HepG2 (cell line): ENCODE measurements around the gene SFTA2. TPM values are rescaled to one million over a fixed set of nuclear protein-coding genes. Genes with fewer than 3 reads are reported as not detected.

Experiments used
- ATAC-seq: fragments of 200-7000 bp; cut with Tn5 transposase; 3 replicates; pipeline ENCODE4 v1.9.1; 2020; ENCODE audit warnings: mild to moderate bottlenecking, moderate library complexity
- BruUV-seq: library from RNA; stranded (reverse); fragments of 400-500 nt; replicated peaks from 2 replicates; lab custom pipeline; 2021; lab: Mats Ljungman, UMichigan
- CTCF ChIA-PET: fragments of 300-600 bp; formaldehyde crosslinking; extraction: SDS; loops from one replicate; lab custom pipeline; 2021; ENCODE audit warnings: low total read pairs, inconsistent platforms, low intra/inter-chr PET ratio; lab: Yijun Ruan, JAX
- POLR2A ChIA-PET: fragments of 350-600 bp; sonication (Branson Sonifier 250); formaldehyde crosslinking; loops from one replicate; lab custom pipeline; 2020; ENCODE audit warnings: antibody characterized with exemption, inconsistent platforms; lab: Yijun Ruan, JAX
- DNase-seq: peaks from one replicate; pipeline ENCODE4 v3.0.0-alpha.2; 2015; ENCODE audit warnings: low spot score
- FAIRE-seq: peaks from 3 replicates; lab custom pipeline; 2011; peaks lifted over from hg19 to GRCh38; lab: Jason Lieb, UNC
- H2AFZ ChIP-seq: one replicate; pipeline ENCODE4 v1.6.1; 2011; ENCODE audit warnings: low read length, inconsistent platforms
- H3K27ac ChIP-seq: fragments of 300-600 bp; 3 replicates; pipeline ENCODE4 v1.8.0; 2011; ENCODE audit warnings: mixed run types, mild to moderate bottlenecking, mixed read lengths, low read length, inconsistent platforms; ENCODE audit not compliant: insufficient read depth; ENCODE audit errors: extremely low read length
- H3K27me3 ChIP-seq, 2 experiments: fragments of 200-600 bp in 1 of 2; 2 replicates in 1 of 2; 3 replicates in 1 of 2; pipeline versions ENCODE4 v1.6.0 to v1.8.0; 2011; ENCODE audit warnings: low read length in 2 of 2, mild to moderate bottlenecking in 2 of 2, moderate library complexity in 2 of 2, inconsistent platforms in 1 of 2; ENCODE audit not compliant: insufficient read depth in 2 of 2, control insufficient read depth in 1 of 2
- H3K36me3 ChIP-seq, 2 experiments: fragments of 200-600 bp in 1 of 2; replicated peaks in 1 of 2; 2 replicates in 1 of 2; 3 replicates in 1 of 2; pipeline versions ENCODE4 v1.5.1 to v1.8.0; 2011; ENCODE audit warnings: low read length in 2 of 2, inconsistent platforms in 1 of 2; ENCODE audit not compliant: insufficient read depth in 2 of 2, control insufficient read depth in 1 of 2
- H3K4me1 ChIP-seq: 2 replicates; pipeline ENCODE4 v1.5.1; 2012; ENCODE audit warnings: low read length, inconsistent platforms; ENCODE audit not compliant: insufficient read depth
- H3K4me2 ChIP-seq: 2 replicates; pipeline ENCODE4 v1.6.0; 2011; ENCODE audit warnings: low read depth, low read length, inconsistent platforms
- H3K4me3 ChIP-seq, 3 experiments: fragments of 200-600 bp in 1 of 3; sonication (generic), shearing (Covaris generic) in 1 of 3; replicated peaks in 1 of 3; 2 replicates each; pipeline ENCODE4 v1.5.1; 2011 to 2016; ENCODE audit warnings: low read length in 3 of 3, inconsistent platforms in 2 of 3, low read depth in 2 of 3, mild to moderate bottlenecking in 2 of 3, control low read depth in 1 of 3, mixed read lengths in 1 of 3; ENCODE audit not compliant: insufficient read depth in 1 of 3
- H3K79me2 ChIP-seq: one replicate; pipeline ENCODE4 v1.6.1; 2011; ENCODE audit warnings: low read length, inconsistent platforms; ENCODE audit not compliant: insufficient read depth
- H3K9ac ChIP-seq: 2 replicates; pipeline ENCODE4 v1.6.0; 2011; ENCODE audit warnings: mild to moderate bottlenecking, low read depth, low read length, inconsistent platforms; ENCODE audit not compliant: insufficient read depth
- H3K9me3 ChIP-seq: 2 replicates; pipeline ENCODE4 v1.5.1; 2012; ENCODE audit warnings: mild to moderate bottlenecking, low read length
- H4K20me1 ChIP-seq: 2 replicates; pipeline ENCODE4 v1.6.0; 2011; ENCODE audit warnings: inconsistent platforms, mild to moderate bottlenecking, low read length, moderate library complexity; ENCODE audit not compliant: insufficient read depth
- AGO2 ChIP-seq: fragments of 200-400 bp; formaldehyde crosslinking; optimal IDR thresholded peaks from 2 replicates; pipeline ENCODE3; 2017; ENCODE audit warnings: mild to moderate bottlenecking, low read depth, low read length, moderate library complexity
- RARG ChIP-seq: sonication (generic); formaldehyde crosslinking; IDR thresholded peaks from 2 replicates; pipeline ENCODE4 v1.4.0; 2020; ENCODE audit warnings: low read depth, mild to moderate bottlenecking, missing genetic modification reagents
- RBFOX2 ChIP-seq: fragments of 200-400 bp; formaldehyde crosslinking; IDR thresholded peaks from 2 replicates; pipeline ENCODE4 v1.6.1; 2017; ENCODE audit warnings: low read depth, mild to moderate bottlenecking, low read length
- SMYD3 ChIP-seq: sonication (generic); formaldehyde crosslinking; IDR thresholded peaks from 2 replicates; pipeline ENCODE4 v1.8.1; 2023; ENCODE audit warnings: mild to moderate bottlenecking, missing genetic modification reagents
- TCF12 ChIP-seq, 2 experiments: fragments of 450-650 bp in 1 of 2; sonication (generic) in 1 of 2; formaldehyde crosslinking in 1 of 2; IDR thresholded peaks; 2 replicates each; pipeline versions ENCODE4 v1.6.1 to v1.8.0; 2017 to 2022; ENCODE audit warnings: antibody characterized with exemption in 1 of 2, mild to moderate bottlenecking in 1 of 2, missing genetic modification reagents in 1 of 2, moderate library complexity in 1 of 2
- YEATS4 ChIP-seq: sonication (generic); formaldehyde crosslinking; IDR thresholded peaks from 2 replicates; pipeline ENCODE4 v1.4.0; 2020; ENCODE audit warnings: missing genetic modification reagents, borderline replicate concordance
- ZMYM2 ChIP-seq: sonication (generic); formaldehyde crosslinking; IDR thresholded peaks from 2 replicates; pipeline ENCODE4 v1.8.0; 2022; ENCODE audit warnings: mild to moderate bottlenecking, missing genetic modification reagents
- ZNF138 ChIP-seq: sonication (generic); formaldehyde crosslinking; IDR thresholded peaks from 2 replicates; pipeline ENCODE4 v1.5.0; 2020; ENCODE audit warnings: mild to moderate bottlenecking, low read depth, missing genetic modification reagents
- ZNF567 ChIP-seq: sonication (generic); formaldehyde crosslinking; IDR thresholded peaks from 2 replicates; pipeline ENCODE4 v1.8.1; 2023; ENCODE audit warnings: mild to moderate bottlenecking, missing genetic modification reagents, borderline replicate concordance
- ZNF772 ChIP-seq: sonication (generic); formaldehyde crosslinking; IDR thresholded peaks from 2 replicates; pipeline ENCODE4 v1.5.0; 2020; ENCODE audit warnings: mild to moderate bottlenecking, missing genetic modification reagents
- ZNF782 ChIP-seq: sonication (generic); formaldehyde crosslinking; IDR thresholded peaks from 2 replicates; pipeline ENCODE4 v1.4.0; 2020; ENCODE audit warnings: missing genetic modification reagents, mild to moderate bottlenecking, borderline replicate concordance
- WGBS: methylation state at CpG from one replicate; pipeline ENCODE4 v1.1.6; 2017; ENCODE audit warnings: low lambda C conversion rate; 5-methylcytosine and 5-hydroxymethylcytosine counted together
- in situ Hi-C: cut with HindIII; loops from 2 replicates; pipeline ENCODE4 v1.10.0; 2017; ENCODE audit warnings: low pct_unique_long_range_greater_than_20kb; ENCODE audit not compliant: extremely low pct_ligation_motif_present
- intact Hi-C: fragments of 100-400 bp; cut with micrococcal nuclease; formaldehyde crosslinking; loops from one replicate; pipeline ENCODE4 v1.10.0; 2022; ENCODE audit not compliant: unreplicated experiment
- polyA plus RNA-seq, 8 experiments: library from polyadenylated mRNA; depleted of rRNA in 3 of 8; stranded (reverse) in 7 of 8; unstranded in 1 of 8; fragments of >200 nt; fragmentation: Illumina TruSeq in 4 of 8; extraction: Trizol in 4 of 8; gene quantifications; 2 replicates each; pipeline versions ENCODE4 v1.2.1 to v1.2.3, GENCODE V29; 2011 to 2016; ENCODE audit warnings: low read depth in 4 of 8, missing spikeins in 1 of 8, mixed read lengths in 1 of 8; ENCODE audit not compliant: insufficient read depth in 1 of 8
- total RNA-seq, 5 experiments: library from RNA; depleted of rRNA; stranded (reverse); fragments of >200 nt; fragmentation: Illumina TruSeq; extraction: Trizol; gene quantifications; 2 replicates each; pipeline ENCODE4 v1.2.3, GENCODE V29; 2016; ENCODE audit warnings: low read depth in 1 of 5
- TF ChIP-seq, protein P1 (sequence below): sonication (generic); formaldehyde crosslinking; IDR thresholded peaks from 2 replicates; pipeline ENCODE4 v1.4.0; 2020; ENCODE audit warnings: mild to moderate bottlenecking, missing genetic modification reagents

SFTA2 gene
- total and polyA plus RNA-seq, 2 of the 13 experiments (the other 11 are each of a cell fraction or from before 2014, with no cell fraction given) = not detected

DNA sequence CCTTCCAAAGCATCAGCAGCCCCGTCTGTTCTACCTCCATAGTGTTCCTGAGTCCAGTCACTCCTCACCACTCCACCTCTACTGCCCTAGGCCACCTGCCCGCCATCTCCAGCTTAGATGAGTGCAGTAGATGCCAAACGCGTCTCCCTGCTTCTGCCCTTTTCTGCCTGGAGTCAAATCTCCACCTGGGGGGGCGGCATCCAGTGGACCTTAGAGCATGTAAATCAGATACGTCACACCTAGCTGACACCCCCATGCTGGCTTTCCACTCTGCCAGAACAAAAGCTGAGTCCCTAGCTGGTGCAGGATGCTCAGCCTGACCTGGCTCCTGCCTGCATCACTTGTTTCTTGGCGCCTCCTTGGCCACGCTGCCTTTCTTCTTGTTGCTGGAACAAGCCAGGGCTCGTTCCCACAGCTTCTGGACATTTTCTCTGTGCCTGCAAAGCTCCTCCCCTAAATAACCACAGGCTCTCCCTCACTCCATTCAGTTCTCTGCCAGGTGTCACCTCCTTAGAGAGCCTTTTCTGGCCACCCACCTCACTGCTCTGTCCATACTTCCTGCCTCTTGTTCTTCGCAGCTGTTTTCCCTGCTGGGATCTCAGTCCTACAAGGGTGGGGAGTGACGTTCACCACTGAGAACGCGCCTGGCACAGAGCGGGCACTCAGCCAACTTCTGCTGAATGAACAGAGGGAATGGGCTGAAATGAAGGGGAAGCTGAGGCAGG, 41.9 kb downstream of the SFTA2 start:
- BruUV-seq = no TSS peak
- H3K27me3 ChIP-seq = no peaks in the 10 kb centered on the region
- H2AFZ ChIP-seq = no peak overlapping the region
- no peak for ATAC-seq
- H3K9me3 ChIP-seq = no peaks in the 10 kb centered on the region
- intact Hi-C loops = no loop called here
- FAIRE-seq = no peak
- H3K4me3 ChIP-seq = no peak overlapping the region
- peaks cover 31 to 57% of the 10 kb centered on the region in 2 experiments for H3K36me3 ChIP-seq
- ChIA-PET CTCF (no interaction called here), POLR2A (no interaction called here)
- peaks cover 17% of the 10 kb centered on the region for H3K79me2 ChIP-seq
- no peak overlapping the region for H3K27ac ChIP-seq
- no peak overlapping the region for H3K4me2 ChIP-seq
- H3K4me1 ChIP-seq = peaks cover 19% of the 10 kb centered on the region
- peaks cover 4% of the 10 kb centered on the region; the same call in 1 of the 2 replicates for H4K20me1 ChIP-seq
- no peak overlapping the region for H3K9ac ChIP-seq
- WGBS = 97% methylated on average over 14 of the region's 14 CpGs
- DNase-seq = no peak
- in situ Hi-C loops = no loop called here
- no peak for TF ChIP-seq RBFOX2
- no peak for TF ChIP-seq TCF12 (IDR thresholded peaks at IDR 0.05)
- no peak for TF ChIP-seq TCF12 (CRISPR knock-in tag; IDR thresholded peaks at IDR 0.05)
- TF ChIP-seq ZNF138 (CRISPR knock-in tag) = no peak
- no peak for TF ChIP-seq SMYD3 (CRISPR knock-in tag)
- TF ChIP-seq AGO2 = no peak
- TF ChIP-seq RARG (CRISPR knock-in tag) = no peak
- TF ChIP-seq ZNF772 (CRISPR knock-in tag) = no peak
- TF ChIP-seq, protein P1, sequence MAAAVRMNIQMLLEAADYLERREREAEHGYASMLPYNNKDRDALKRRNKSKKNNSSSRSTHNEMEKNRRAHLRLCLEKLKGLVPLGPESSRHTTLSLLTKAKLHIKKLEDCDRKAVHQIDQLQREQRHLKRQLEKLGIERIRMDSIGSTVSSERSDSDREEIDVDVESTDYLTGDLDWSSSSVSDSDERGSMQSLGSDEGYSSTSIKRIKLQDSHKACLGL = no peak
- TF ChIP-seq YEATS4 (CRISPR knock-in tag) = no peak
- TF ChIP-seq ZNF567 (CRISPR knock-in tag) = no peak
- TF ChIP-seq ZNF782 (CRISPR knock-in tag) = no peak
- no peak for TF ChIP-seq ZMYM2 (CRISPR knock-in tag)
